CD4-positive, alpha-beta T cell treated with Interleukin-15 for 1 hour (primary cell): Measurements from ENCODE around the gene TRPM2.

Experiments used
- DNase-seq: peaks from one replicate; pipeline ENCODE4 v3.0.0-alpha.2; 2020

TRPM2 gene

DNA sequence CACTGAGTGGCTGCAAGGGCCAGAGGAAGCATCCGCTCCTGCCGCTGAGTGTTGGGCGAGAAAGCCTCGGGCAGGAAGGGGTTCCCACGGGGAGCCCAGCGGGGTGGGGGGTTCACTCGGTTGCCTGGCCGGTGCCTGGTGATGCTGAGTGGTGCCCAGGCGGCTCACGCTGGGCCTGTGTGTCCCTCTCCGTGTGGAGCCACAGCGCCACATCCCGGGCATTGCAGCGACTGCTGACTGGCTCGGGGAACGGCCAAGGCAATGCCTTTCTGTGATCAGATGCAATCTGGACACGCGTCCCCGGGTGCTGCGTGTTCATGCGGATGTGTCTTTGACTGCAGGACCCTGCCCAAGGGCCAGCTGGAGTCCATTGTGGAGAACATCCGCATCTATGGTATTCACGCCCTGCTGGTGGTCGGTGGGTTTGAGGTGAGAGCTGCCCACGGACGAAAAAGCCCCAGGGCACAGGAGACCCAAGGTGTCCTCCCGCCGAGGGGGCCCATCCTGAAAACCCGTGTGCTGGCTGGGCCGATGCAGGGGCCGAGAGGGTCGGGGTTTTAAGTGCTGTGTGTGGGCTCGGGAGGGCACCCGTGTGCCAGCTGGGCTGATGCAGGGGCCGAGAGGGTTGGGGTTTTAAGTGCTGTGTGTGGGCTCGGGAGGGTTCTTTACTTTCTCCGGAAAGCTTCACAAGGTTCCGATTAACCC is 30.6 kb upstream of the TRPM2 start:
- DNase-seq, result no peak

DNA sequence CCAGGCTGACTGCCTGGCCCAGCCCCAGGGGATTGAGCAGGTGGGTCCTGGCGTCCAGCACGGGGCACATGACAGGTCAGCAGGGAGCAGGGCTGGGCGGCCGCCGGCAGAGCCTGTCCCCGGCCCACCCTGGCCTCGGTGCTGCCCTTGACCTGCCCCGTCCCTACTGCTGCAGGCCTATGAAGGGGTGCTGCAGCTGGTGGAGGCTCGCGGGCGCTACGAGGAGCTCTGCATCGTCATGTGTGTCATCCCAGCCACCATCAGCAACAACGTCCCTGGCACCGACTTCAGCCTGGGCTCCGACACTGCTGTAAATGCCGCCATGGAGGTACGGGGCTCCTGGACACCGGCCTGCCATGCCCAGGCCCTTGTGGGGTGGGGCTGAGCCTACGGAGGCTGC is 29.8 kb upstream of the TRPM2 start:
- no peak for DNase-seq

DNA sequence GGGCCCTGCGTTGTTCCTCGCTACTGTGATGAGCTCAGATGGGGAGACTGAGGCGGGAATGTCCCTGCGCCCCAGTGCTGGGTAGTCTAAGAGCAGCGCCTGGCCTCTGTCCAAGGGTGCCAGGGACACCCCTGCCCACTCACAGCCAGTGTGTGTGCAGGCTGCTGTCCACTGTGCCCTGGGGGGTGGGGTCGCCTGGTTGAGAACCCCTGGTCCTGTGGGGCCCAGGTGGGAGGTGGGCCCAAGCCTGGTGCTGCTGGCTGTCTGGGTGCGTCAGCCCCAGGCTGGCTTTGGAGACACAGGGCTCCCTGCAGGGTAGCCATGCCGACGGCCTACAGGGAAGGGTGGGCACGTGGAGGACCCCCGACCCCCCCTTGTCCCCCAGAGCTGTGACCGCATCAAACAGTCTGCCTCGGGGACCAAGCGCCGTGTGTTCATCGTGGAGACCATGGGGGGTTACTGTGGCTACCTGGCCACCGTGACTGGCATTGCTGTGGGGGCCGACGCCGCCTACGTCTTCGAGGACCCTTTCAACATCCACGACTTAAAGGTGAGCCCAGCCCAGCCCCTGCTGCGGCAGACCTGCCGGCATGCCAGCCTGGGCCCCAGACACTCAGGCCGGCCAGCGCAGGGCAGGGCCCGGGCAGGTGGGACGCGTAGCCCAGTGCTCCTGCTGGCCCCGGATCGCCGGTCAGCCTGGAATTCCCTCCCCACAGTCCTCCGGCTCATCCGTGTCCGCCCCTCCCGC is 29.1 kb upstream of the TRPM2 start:
- no peak for DNase-seq

- no peak for DNase-seq
Observed at GRCh38 chr21:44324854-44325107, 28.6 kb upstream of the TRPM2 start.

DNA sequence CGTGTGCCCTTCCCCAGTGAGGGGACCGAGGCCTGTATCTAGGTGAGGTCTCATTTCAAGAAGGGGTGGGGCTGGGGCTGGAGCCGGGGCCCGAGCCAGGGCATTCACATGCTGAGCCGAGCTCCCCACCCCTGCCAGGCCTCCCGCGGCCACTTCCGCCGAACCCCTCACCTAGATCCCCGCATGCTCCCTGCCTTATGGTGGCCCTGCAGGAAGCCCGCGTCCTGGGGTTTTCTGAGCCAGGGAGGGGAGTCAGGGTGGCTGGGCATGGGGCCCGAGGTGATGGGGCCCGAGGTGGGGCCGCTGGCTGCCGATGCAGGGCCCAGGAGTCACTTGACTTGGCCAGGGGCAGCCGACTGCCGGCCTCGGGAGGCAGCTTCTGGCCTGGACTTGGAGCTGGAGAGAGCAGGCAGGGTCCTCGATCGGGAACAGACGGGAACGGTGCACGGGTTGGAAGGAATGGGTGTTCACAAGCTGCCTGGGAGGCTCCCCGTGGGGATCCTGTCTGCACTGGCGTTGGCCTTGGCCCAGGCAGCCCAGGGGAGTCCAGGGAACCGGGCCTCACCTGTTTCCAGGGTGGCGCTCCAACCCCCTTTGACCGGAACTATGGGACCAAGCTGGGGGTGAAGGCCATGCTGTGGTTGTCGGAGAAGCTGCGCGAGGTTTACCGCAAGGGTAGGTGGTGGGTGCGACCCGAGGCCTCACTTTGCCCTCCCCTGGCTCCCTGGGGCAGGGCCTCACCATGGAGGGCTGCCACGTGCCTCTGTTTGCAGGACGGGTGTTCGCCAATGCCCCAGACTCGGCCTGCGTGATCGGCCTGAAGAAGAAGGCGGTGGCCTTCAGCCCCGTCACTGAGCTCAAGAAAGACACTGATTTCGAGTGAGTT is 27.8 kb upstream of the TRPM2 start:
- DNase-seq, result no peak

DNA sequence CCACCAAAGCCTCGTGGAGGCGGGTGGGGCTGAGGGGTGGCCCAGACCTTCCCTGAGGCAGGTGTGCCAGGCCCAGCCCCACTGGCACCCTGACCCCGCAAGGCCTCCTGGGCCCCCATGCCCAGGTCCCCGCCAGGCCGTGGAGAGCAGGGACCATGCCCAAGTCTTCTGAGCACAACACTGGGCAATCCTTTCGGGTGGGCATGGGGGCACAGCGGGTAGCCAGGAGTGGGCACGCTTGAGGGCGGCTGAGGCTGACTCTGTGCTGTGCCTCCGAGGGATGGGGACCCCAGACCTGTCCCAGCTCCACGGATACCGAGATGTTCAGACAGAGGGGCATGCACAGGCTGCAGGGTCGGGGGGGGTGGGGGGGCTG is 27.2 kb upstream of the TRPM2 start:
- no peak for DNase-seq

GRCh38 chr21:44326716-44327602 is 26.5 kb upstream of the TRPM2 start:
- no peak for DNase-seq

DNA sequence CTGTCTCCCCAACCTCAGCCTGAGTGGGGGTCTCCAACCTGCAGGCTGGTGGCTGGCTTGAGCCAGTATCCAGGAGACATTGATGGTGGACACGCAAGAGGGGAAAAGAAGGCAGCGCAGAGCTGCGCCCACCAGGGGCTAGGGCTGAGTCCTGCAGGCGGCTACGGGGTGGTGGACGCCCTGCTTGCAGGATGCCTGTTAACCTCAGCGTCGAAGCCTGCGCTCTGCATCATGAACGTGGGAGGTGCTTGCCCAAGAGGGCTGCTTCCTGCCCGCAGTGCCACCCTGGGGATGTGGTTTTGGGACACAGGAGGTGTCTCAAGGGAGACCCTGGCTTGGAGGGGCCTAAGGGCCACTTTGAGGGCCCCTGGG is 25.8 kb upstream of the TRPM2 start:
- DNase-seq, result no peak

GRCh38 chr21:44328242-44328895 is 25.1 kb upstream of the TRPM2 start:
- DNase-seq, result no peak

DNA sequence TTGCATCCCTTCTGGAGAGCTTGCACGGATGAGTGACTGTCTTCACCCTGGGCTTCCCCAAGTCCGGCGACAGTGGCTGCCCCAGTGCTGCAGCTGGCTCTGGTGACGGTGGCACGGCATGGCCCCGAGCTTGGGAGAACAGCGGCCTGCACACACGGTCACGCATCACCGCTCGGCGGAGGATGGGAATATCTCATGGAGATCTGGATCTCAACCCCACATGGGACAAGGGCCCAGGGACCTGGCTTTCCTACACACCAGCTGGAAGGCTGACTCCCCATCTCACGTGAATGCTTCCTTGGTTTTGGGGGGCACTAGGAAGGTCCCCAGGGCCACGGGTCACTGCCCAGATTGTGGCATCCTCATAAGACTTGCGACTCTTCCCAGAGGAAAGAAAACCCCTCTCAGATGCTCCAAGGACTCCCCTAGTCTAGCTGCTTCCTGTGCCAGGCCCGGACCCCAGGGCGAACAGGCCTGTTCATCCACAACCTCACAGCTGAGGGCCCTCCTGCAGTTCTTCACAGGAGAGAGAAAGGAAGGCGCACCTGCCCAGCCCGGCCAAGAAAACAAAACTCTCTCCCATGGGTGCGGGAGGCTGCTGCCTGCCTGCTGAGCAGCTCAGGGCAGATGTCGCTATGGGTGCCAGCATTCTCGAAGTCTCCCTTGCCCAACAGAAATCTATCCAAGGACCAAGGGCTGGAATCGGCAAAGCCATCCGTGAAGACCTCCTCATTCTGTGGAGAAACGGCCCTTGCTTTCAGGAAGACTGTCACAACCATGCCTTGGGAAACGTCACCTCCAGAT is 24.1 kb upstream of the TRPM2 start:
- DNase-seq, result no peak

GRCh38 chr21:44329971-44330681 is 23.3 kb upstream of the TRPM2 start:
- no peak for DNase-seq

GRCh38 chr21:44330698-44331097 is 22.7 kb upstream of the TRPM2 start:
- no peak for DNase-seq

DNA sequence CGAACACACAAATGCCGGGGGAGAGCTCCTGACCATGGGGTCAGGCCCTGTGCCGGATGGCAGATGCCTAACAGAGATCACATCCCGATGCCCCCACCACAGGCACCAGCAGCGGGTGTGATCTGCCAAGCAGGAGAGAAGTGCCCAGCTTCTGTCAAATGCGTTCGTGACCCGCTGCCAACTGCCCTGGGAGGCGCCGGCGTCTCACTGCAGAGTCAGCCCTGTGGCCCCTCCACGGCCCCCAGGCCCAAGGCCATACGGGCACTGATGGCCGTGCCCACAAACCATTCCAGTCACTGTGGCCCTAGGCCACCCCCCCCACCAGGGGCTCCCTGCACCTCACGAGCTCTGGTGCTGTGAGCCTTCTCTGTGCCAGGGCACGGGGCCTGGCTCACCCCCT is 22.2 kb upstream of the TRPM2 start:
- no peak for DNase-seq

GRCh38 chr21:44331650-44332307 is 21.6 kb upstream of the TRPM2 start:
- no peak for DNase-seq

- DNase-seq, result no peak
Observed at GRCh38 chr21:44332383-44332782, 21.0 kb upstream of the TRPM2 start.

DNA sequence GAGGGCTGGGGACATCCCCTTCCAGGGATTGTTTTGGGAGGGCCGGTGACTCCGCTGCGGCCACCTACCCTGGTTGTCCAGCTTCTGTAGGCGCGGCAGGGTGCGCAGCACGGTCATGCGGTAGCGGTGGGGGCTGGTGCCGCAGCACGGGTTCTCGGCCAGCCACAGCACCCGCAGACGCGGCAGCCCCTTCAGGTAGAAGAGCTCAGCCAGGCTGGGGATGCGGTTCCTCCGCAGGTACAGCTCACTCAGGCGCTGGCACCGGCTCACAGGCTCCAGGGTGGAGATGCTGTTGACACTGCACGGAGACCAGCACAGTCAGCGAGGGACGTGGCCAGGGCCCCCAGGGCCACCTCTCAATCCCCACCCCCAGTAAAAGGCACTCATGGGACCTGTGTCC is 20.5 kb upstream of the TRPM2 start:
- DNase-seq, result no peak

DNA sequence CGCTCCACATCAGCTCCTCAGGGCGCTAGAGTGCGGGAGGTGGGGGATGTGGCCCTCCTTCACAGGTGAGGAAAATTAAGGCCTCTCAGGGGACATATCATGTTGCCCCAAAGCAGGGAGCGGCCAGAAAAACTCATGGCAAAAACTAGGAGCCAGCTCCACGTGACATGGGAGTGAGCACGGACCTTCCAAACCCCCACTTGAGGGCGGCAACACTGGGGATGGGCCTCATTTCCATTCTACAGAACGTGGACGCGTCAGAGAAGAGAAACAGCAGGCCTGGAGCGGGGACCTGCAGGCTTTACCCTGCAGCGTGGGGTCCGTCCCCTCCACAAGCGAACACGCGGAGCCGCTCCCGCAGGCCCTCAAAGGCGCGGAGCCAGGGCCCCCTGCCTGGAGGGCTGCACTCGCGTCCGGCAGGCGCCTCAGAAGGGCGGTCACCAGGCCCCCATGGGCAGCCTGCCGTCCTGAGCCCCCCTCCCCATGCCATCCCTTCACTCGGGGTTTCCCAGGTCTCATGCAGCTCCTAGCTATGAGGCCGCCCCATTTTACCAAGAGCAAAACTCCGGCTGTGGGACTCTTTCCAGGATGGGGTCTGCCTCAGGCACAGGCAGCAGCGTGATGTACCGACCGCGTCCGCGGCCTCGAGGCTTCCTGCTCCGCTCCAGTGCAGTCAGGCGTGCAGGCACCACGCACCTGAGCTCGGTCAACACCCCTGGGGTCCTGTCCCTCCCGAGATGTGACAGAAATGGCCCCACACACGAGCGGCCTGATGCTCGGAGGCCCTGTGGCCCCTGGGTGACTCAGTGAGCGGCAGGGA is 19.7 kb upstream of the TRPM2 start:
- no peak for DNase-seq

- DNase-seq, result no peak
Observed at GRCh38 chr21:44334329-44335030, 18.9 kb upstream of the TRPM2 start.
